HG02840 (cell line): ENCODE data around the gene LRIG1.
"Not testable (repeated sequence)": the region's sequence is repeated elsewhere in the genome, so short reads cannot be mapped to it uniquely, and the experiment has no call there.

Experiments
- ATAC-seq: cut with Tn5 transposase; IDR thresholded peaks from one replicate; pipeline ENCODE4 v1.9.1; 2021; ENCODE audit warnings: mild to moderate bottlenecking, moderate library complexity, moderate number of reproducible peaks; ENCODE audit not compliant: unreplicated experiment, low FRiP score

LRIG1 gene

DNA sequence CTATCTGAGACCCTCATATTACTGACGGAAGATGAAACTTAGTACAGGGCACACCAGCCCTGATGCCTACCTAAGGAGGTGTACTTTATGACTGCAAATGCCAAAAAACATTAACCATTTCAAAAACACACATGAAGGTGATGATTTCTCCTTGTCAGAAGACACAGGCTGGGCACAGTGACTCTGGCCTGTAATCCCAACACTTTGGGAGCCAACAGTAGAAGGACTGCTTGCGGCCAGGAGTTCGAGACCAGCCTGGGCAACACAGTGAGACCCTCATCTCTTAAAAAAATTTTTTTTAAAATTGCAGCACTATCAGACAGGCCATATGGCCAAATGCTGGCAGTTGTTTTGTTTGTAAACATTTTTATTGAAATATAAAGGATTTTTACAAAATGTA lies 73.5 kb downstream of the LRIG1 start:
- no peak for ATAC-seq

DNA sequence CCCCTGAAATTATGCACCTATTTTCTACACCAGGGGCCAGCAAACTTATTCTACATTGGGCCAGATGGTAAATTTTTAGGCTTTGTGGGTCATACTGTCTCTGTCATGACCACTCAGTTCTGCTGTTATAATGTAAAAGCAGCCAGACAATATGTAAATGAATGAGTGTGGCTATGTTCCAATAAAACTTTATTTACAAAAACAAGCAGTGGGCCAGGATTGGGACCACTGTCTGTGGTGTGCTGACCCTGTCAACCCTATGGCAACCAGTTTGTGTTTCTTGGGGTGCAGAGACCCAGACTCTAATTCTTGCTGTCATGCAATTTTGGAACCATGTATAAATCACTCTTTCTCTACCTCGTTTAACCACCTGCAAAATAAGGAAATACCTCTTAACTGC lies 74.7 kb downstream of the LRIG1 start:
- no peak for ATAC-seq

GRCh38 chr3:66425576-66426114 lies 75.2 kb downstream of the LRIG1 start:
- ATAC-seq: no peak

GRCh38 chr3:66425032-66425431 lies 75.8 kb downstream of the LRIG1 start:
- no peak for ATAC-seq

DNA sequence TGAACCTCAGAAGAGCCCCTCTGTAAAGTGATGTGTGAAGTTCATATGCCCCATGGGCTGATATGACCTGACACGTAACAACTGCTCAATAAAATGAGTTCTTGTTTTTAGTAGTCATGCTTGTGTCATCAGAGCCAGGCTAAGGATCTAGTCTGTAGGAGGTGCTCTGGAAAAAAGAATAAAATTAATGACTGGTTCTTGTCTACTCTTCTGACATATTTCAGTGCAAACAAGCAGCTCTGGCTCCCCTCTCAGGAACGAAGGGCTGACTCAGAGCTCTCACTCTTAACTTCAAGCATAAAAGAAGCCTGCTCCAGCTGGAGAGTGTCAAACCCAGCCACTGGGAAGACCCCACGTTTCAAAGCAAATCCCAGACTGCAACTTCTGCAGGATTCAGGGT lies 77.0 kb downstream of the LRIG1 start:
- ATAC-seq: no peak

DNA sequence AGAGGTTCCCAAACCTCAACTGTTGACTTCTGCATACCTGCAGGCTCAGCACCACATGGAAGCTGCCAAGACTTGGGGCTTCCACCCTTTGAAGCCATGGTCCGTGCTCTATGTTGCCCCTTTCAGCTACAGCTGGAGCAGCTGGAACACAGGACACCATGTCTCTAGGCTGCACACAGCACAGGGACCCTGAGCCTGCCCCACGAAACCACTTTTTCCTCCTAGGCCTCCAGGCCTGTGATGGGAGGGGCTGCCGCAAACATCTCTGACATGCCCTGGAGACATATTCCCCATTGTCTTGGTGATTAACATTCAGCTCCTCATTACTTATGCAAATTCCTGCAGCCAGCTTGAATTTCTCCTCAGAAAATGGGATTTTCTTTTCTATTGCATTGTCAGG lies 78.9 kb downstream of the LRIG1 start:
- not testable (repeated sequence) for ATAC-seq

GRCh38 chr3:66421144-66421543 lies 79.7 kb downstream of the LRIG1 start:
- not testable (repeated sequence) for ATAC-seq

GRCh38 chr3:66419036-66419435 lies 81.8 kb downstream of the LRIG1 start:
- ATAC-seq: no peak

- no peak for ATAC-seq
Measured at GRCh38 chr3:66418475-66418931, 82.3 kb downstream of the LRIG1 start.

GRCh38 chr3:66416556-66417304 lies 84.1 kb downstream of the LRIG1 start:
- no peak for ATAC-seq

DNA sequence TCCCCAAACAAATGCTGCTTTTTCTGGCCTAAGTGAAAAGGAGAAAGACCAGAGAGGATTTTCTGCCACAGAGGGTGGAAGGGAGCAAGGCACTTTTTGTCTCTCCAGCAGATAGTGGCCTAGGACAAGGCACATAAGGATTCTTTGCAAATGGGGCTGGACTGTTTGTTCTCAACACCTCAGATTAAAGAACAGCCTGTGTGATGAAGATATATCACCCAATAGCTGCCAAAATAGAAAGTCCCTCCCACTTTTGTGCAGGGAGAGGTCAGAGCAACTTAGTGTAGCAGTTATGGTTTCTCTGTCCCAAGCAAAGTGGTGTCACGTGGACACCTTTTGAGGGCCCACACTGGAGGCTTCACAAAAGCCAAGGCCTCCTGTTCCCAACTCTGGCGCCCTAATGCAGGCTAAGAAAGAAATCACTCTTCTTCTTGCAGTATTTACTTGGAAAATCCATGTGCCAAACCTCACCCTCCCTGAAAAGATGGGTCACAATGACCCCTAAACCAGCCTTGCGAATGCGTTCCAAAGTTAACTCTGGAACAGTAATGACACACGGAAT lies 84.9 kb downstream of the LRIG1 start:
- no peak for ATAC-seq

- ATAC-seq: no peak
Measured at GRCh38 chr3:66414846-66415245, 86.0 kb downstream of the LRIG1 start.

- no peak for ATAC-seq
Measured at GRCh38 chr3:66413151-66413751, 87.6 kb downstream of the LRIG1 start.

GRCh38 chr3:66411961-66412887 lies 88.6 kb downstream of the LRIG1 start:
- ATAC-seq: no peak

DNA sequence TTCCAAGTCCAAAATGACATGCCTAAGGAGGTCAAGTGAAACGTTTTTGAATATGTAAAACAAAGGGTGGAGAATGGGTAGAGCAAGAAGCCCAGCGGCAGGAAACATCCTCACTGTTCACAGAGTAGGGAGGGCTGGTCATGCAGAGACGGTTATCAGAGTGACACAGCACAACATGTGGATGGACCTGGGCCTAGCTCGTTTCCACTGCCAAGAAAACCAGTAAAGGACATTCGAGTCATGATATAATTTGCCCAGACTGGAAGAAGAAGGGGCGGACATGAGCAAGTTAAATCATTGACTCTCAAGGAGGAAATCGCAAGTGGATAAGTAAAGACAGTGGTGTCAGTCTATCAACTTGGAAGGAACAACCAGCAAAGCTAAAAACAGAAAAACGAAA lies 89.3 kb downstream of the LRIG1 start:
- ATAC-seq: no peak

GRCh38 chr3:66410976-66411375 lies 89.8 kb downstream of the LRIG1 start:
- ATAC-seq: no peak

DNA sequence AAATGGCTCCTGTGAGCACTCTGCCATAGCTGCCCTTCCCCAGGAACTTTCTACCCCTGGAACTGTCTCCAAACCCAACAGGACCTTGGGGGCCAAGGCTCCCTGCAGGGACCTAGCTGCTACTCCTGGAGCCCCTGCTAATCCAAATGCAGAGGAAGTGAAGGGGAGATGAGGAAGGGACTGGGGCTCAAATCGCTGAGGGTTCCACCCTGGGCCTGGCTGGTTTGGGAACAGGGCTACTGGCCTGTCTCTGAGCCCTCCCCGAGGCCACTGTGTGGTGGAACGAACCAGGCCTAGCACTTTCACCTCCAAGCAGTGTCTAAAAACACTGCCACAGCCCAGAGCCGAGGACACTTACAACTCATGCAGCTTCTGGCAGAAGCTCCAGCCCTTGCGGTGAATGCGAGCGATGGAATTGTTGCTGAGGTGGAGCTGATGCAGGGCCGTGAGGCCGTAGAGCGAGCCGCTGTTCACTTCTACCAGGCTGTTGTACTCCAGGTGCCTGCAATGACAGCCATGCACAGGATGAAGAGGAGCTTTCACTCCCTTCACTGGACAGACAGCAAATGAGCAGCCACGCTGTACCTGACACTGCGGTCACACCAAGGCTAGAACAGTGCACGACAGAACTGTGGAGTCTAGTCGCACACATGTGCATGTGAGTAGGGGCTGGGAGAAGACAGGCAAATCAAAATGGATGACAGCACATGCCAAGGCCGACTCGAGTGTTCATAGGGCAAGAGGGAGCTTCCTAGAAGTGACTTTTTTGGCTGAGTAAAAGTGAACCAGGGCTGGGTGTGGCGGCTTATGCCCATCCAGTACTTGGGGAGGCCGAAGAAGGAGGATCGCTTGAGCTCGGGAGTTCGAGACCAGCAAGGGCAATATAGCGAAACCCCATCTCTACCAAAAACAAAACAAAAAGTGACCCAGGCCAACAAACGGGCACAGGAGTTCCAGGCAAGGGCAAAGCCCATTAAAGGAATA lies 90.8 kb downstream of the LRIG1 start:
- no peak for ATAC-seq

GRCh38 chr3:66407611-66408218 lies 93.1 kb downstream of the LRIG1 start:
- no peak for ATAC-seq
